K562 (cell line): ENCODE measurements around the gene KCTD13. TPM values are rescaled to one million over a fixed set of nuclear protein-coding genes. Genes with fewer than 3 reads are reported as not detected.

Experiments
- BACH1 ChIP-seq: fragments of 200-800 bp; sonication (Bioruptor generic); IDR thresholded peaks from 2 replicates; pipeline ENCODE4 v1.6.1; 2016; ENCODE audit warnings: missing genetic modification characterization, missing compliant biosample characterization
- BHLHE40 ChIP-seq: IDR thresholded peaks from 2 replicates; pipeline ENCODE4 v1.6.1; 2011; ENCODE audit warnings: low read length, improper control_type of control experiment
- NFRKB ChIP-seq: fragments of 450-650 bp; IDR thresholded peaks from 2 replicates; pipeline ENCODE4 v1.6.1; 2016; ENCODE audit warnings: low read depth
- POLR2B ChIP-seq: fragments of 450-650 bp; IDR thresholded peaks from 2 replicates; pipeline ENCODE4 v1.6.1; 2018; ENCODE audit warnings: low read depth; ENCODE audit not compliant: partially characterized antibody
- ZNF165 ChIP-seq: fragments of 250-450 bp; sonication (Bioruptor Pico); IDR thresholded peaks from 2 replicates; pipeline ENCODE4 v1.4.0; 2020; ENCODE audit warnings: borderline replicate concordance
- polyA plus RNA-seq, 8 experiments: library from polyadenylated mRNA; depleted of rRNA in 4 of 8; stranded (reverse) in 5 of 8; unstranded in 3 of 8; fragments of >200 nt; fragmentation: Nextera tagmentation in 2 of 8; fragmentation: Illumina TruSeq in 1 of 8; extraction: Ambion mirVana in 2 of 8; extraction: Trizol in 1 of 8; gene quantifications; 2 replicates each; pipeline versions ENCODE4 v1.2.1 to v1.2.3, GENCODE V29; 2011 to 2014; ENCODE audit warnings: inconsistent platforms in 1 of 8, missing spikeins in 1 of 8
- total RNA-seq, 7 experiments: library from RNA; depleted of rRNA in 6 of 7; stranded (reverse); fragments of >200 nt in 6 of 7; fragmentation: Illumina TruSeq in 2 of 7; extraction: Trizol in 2 of 7; gene quantifications; 2 replicates each; pipeline versions ENCODE4 v1.2.1 to v1.2.3, GENCODE V29; 2011 to 2021; ENCODE audit warnings: low replicate concordance in 1 of 7
- TF ChIP-seq, protein P1 (sequence below), 2 experiments: fragments of 450-650 bp in 1 of 2; sonication (generic) in 1 of 2; formaldehyde crosslinking in 1 of 2; IDR thresholded peaks; 2 replicates each; pipeline versions ENCODE4 v1.7.1 to v1.9.0; 2016 to 2022; ENCODE audit warnings: inconsistent platforms in 1 of 2, mild to moderate bottlenecking in 1 of 2, missing genetic modification reagents in 1 of 2
- TF ChIP-seq, protein P2 (sequence below): fragments of 450-650 bp; formaldehyde crosslinking; IDR thresholded peaks from 2 replicates; pipeline ENCODE4 v1.4.0; 2020; ENCODE audit warnings: mild to moderate bottlenecking, moderate library complexity
- TF ChIP-seq, protein P3 (sequence below), 2 experiments: fragments of 450-650 bp; IDR thresholded peaks; 2 replicates each; pipeline ENCODE4 v1.6.1; 2016
- TF ChIP-seq, protein P4 (sequence below): sonication (generic); formaldehyde crosslinking; IDR thresholded peaks from 2 replicates; pipeline ENCODE4 v1.8.0; 2022; ENCODE audit warnings: missing genetic modification reagents, mild to moderate bottlenecking, borderline replicate concordance

The KCTD13 gene
- total and polyA plus RNA-seq, 9 of the 15 experiments (the other 6 are each of a cell fraction or from before 2014, with no cell fraction given), result 1.0 to 20.6 (median 9.8) TPM

DNA sequence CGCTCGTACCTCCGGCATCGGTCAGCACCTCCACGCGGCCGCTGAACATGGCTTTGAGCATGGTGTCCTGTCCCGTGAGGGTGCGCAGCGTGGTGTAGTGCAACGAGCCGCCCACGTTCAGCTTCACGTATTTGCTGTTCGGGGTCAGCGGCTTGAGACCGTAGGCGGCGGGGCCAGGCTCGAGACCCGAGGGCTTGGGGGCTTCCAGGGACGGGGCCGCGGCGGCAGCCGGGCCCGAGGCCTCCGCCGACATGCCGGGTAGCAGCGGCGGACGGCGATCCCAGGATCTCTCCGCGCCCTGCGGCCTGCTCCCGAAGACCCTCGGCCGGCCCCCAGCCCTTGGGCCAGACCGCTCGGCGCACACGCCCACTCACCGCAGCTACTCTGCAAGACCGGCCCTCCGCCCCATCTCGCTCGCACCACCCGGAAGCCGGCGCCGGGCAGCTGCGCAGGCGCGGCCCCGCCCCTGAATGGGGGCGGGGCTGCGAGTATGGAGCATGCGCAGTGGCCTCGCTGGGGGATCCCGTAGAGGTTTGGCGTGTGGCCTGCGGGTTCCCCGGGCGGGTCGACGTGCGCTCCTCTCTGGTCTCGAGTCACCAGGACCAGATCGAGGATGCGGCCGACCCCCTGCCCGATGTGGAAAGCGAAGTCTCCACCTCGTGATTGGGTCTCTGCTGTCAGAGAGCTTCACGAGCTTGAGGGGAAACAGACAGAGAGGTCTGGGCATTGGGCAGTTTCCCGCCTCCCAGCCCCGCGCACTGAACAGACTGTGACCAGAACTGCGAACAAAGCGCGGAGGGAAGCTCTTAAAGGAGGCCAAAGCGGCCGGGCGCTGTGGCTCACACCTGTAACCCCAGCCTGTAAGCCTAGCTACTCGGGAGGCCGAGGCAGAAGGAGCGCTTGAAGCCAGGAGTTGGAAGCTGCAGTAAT is at the start of gene KCTD13 (continued):
- TF ChIP-seq, protein P1, sequence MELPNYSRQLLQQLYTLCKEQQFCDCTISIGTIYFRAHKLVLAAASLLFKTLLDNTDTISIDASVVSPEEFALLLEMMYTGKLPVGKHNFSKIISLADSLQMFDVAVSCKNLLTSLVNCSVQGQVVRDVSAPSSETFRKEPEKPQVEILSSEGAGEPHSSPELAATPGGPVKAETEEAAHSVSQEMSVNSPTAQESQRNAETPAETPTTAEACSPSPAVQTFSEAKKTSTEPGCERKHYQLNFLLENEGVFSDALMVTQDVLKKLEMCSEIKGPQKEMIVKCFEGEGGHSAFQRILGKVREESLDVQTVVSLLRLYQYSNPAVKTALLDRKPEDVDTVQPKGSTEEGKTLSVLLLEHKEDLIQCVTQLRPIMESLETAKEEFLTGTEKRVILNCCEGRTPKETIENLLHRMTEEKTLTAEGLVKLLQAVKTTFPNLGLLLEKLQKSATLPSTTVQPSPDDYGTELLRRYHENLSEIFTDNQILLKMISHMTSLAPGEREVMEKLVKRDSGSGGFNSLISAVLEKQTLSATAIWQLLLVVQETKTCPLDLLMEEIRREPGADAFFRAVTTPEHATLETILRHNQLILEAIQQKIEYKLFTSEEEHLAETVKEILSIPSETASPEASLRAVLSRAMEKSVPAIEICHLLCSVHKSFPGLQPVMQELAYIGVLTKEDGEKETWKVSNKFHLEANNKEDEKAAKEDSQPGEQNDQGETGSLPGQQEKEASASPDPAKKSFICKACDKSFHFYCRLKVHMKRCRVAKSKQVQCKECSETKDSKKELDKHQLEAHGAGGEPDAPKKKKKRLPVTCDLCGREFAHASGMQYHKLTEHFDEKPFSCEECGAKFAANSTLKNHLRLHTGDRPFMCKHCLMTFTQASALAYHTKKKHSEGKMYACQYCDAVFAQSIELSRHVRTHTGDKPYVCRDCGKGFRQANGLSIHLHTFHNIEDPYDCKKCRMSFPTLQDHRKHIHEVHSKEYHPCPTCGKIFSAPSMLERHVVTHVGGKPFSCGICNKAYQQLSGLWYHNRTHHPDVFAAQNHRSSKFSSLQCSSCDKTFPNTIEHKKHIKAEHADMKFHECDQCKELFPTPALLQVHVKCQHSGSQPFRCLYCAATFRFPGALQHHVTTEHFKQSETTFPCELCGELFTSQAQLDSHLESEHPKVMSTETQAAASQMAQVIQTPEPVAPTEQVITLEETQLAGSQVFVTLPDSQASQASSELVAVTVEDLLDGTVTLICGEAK (IDR thresholded peaks at IDR 0.05), result no peak; the same call in 1 of the 2 replicates
- TF ChIP-seq, protein P1 (CRISPR knock-in tag; IDR thresholded peaks at IDR 0.05), result no peak
- TF ChIP-seq BHLHE40 (no peak), POLR2B (peak; percentile 91), NFRKB (no peak), ZNF165 (CRISPR knock-in tag) (no peak), BACH1 (tag) (no peak)
- TF ChIP-seq, protein P2, sequence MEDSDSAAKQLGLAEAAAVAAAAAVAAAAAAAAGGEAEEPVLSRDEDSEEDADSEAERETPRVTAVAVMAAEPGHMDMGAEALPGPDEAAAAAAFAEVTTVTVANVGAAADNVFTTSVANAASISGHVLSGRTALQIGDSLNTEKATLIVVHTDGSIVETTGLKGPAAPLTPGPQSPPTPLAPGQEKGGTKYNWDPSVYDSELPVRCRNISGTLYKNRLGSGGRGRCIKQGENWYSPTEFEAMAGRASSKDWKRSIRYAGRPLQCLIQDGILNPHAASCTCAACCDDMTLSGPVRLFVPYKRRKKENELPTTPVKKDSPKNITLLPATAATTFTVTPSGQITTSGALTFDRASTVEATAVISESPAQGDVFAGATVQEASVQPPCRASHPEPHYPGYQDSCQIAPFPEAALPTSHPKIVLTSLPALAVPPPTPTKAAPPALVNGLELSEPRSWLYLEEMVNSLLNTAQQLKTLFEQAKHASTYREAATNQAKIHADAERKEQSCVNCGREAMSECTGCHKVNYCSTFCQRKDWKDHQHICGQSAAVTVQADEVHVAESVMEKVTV (CRISPR knock-in tag), result no peak
- TF ChIP-seq, protein P3, sequence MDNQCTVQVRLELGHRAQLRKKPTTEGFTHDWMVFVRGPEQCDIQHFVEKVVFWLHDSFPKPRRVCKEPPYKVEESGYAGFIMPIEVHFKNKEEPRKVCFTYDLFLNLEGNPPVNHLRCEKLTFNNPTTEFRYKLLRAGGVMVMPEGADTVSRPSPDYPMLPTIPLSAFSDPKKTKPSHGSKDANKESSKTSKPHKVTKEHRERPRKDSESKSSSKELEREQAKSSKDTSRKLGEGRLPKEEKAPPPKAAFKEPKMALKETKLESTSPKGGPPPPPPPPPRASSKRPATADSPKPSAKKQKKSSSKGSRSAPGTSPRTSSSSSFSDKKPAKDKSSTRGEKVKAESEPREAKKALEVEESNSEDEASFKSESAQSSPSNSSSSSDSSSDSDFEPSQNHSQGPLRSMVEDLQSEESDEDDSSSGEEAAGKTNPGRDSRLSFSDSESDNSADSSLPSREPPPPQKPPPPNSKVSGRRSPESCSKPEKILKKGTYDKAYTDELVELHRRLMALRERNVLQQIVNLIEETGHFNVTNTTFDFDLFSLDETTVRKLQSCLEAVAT (IDR thresholded peaks at IDR 0.05), result peak in 1 of 2 experiments; percentile 12; a peak in 1 of 4 replicates
- TF ChIP-seq, protein P4, sequence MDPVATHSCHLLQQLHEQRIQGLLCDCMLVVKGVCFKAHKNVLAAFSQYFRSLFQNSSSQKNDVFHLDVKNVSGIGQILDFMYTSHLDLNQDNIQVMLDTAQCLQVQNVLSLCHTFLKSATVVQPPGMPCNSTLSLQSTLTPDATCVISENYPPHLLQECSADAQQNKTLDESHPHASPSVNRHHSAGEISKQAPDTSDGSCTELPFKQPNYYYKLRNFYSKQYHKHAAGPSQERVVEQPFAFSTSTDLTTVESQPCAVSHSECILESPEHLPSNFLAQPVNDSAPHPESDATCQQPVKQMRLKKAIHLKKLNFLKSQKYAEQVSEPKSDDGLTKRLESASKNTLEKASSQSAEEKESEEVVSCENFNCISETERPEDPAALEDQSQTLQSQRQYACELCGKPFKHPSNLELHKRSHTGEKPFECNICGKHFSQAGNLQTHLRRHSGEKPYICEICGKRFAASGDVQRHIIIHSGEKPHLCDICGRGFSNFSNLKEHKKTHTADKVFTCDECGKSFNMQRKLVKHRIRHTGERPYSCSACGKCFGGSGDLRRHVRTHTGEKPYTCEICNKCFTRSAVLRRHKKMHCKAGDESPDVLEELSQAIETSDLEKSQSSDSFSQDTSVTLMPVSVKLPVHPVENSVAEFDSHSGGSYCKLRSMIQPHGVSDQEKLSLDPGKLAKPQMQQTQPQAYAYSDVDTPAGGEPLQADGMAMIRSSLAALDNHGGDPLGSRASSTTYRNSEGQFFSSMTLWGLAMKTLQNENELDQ, result no peak
